Neural cell (in vitro differentiated cells): ENCODE data around the gene MAN2B2. TPM values are rescaled to one million over a fixed set of nuclear protein-coding genes. Genes with fewer than 3 reads are reported as not detected.

Experiments used
- H2AFZ ChIP-seq: fragments of 200-600, 300-800 bp; sonication (generic), shearing (Covaris generic); 2 replicates; pipeline ENCODE4 v1.6.0; 2014; ENCODE audit warnings: low read depth, mild to moderate bottlenecking, antibody characterized with exemption, low read length, moderate library complexity
- H3F3A ChIP-seq: fragments of 200-600 bp; shearing (Covaris generic); 2 replicates; pipeline ENCODE4 v1.6.1; 2016; ENCODE audit warnings: mild to moderate bottlenecking, moderate library complexity, mixed read lengths, antibody characterized with exemption, low read length; ENCODE audit not compliant: insufficient read depth, poor library complexity, severe bottlenecking
- H3K27ac ChIP-seq: fragments of 200-600, 300-800 bp; sonication (generic), shearing (Covaris generic); 2 replicates; pipeline ENCODE4 v1.5.1; 2014; ENCODE audit warnings: mild to moderate bottlenecking, low read length, moderate library complexity
- H3K27me3 ChIP-seq: fragments of 300-800, 200-600 bp; sonication (generic), shearing (Covaris generic); 2 replicates; pipeline ENCODE4 v1.6.0; 2014; ENCODE audit warnings: mild to moderate bottlenecking, low read depth, low read length, moderate library complexity; ENCODE audit not compliant: insufficient read depth
- H3K36me3 ChIP-seq: fragments of 300-800, 200-600 bp; sonication (generic), shearing (Covaris generic); 2 replicates; pipeline ENCODE4 v1.5.1; 2014; ENCODE audit warnings: mild to moderate bottlenecking, antibody characterized with exemption, low read length, moderate library complexity; ENCODE audit not compliant: insufficient read depth
- H3K4me2 ChIP-seq: fragments of 300-800, 200-600 bp; sonication (generic), shearing (Covaris generic); 2 replicates; pipeline ENCODE4 v1.6.0; 2014; ENCODE audit warnings: mild to moderate bottlenecking, low read length
- H3K4me3 ChIP-seq: fragments of 300-800, 200-600 bp; sonication (generic), shearing (Covaris generic); 2 replicates; pipeline ENCODE4 v1.5.1; 2014; ENCODE audit warnings: mild to moderate bottlenecking, low read length, moderate library complexity
- H3K79me2 ChIP-seq: fragments of 200-600 bp; shearing (Covaris generic); replicated peaks from 2 replicates; pipeline ENCODE4 v1.6.0; 2014; ENCODE audit warnings: mild to moderate bottlenecking, low read length, moderate library complexity; ENCODE audit not compliant: insufficient read depth
- H3K9ac ChIP-seq: fragments of 300-800, 200-600 bp; sonication (generic), shearing (Covaris generic); 2 replicates; pipeline ENCODE4 v1.6.1; 2016; ENCODE audit warnings: mild to moderate bottlenecking, low read length, mixed read lengths
- H3K9me2 ChIP-seq: fragments of 200-600 bp; shearing (Covaris generic); 2 replicates; pipeline ENCODE4 v1.6.1; 2016; ENCODE audit warnings: mild to moderate bottlenecking, low read length, mixed read lengths; ENCODE audit not compliant: insufficient read depth
- H3K9me3 ChIP-seq: fragments of 200-600, 300-800 bp; sonication (generic), shearing (Covaris generic); 2 replicates; pipeline ENCODE4 v1.6.1; 2016; ENCODE audit warnings: mild to moderate bottlenecking, mixed run types, low read length, moderate library complexity, mixed read lengths
- H4K20me1 ChIP-seq: fragments of 200-600 bp; shearing (Covaris generic); 2 replicates; pipeline ENCODE4 v1.6.1; 2016; ENCODE audit warnings: mild to moderate bottlenecking, mixed run types; ENCODE audit not compliant: insufficient read depth
- EP300 ChIP-seq: fragments of 450-650 bp; conservative IDR thresholded peaks from 2 replicates; pipeline ENCODE4 v1.6.1; 2014; ENCODE audit warnings: antibody characterized with exemption, mild to moderate bottlenecking, moderate library complexity; ENCODE audit not compliant: poor library complexity, severe bottlenecking
- EZH2 ChIP-seq: fragments of 200-600, 300-800 bp; shearing (Covaris generic), sonication (generic); IDR thresholded peaks from 2 replicates; pipeline ENCODE4 v1.6.1; 2014; ENCODE audit warnings: antibody characterized with exemption, low read length, borderline replicate concordance, mild to moderate bottlenecking; ENCODE audit not compliant: insufficient read depth, poor library complexity, severe bottlenecking
- MXI1 ChIP-seq: fragments of 450-650 bp; conservative IDR thresholded peaks from 2 replicates; pipeline ENCODE4 v1.6.1; 2014; ENCODE audit warnings: antibody characterized with exemption, mild to moderate bottlenecking; ENCODE audit not compliant: poor library complexity, severe bottlenecking
- POLR2AphosphoS5 ChIP-seq: IDR thresholded peaks from 2 replicates; pipeline ENCODE4 v1.6.1; 2012
- RAD21 ChIP-seq: fragments of 450-650 bp; conservative IDR thresholded peaks from 2 replicates; pipeline ENCODE4 v1.6.1; 2014; ENCODE audit warnings: antibody characterized with exemption, mild to moderate bottlenecking, moderate library complexity
- REST ChIP-seq: IDR thresholded peaks from 2 replicates; pipeline ENCODE4 v1.6.1; 2012; ENCODE audit warnings: borderline replicate concordance
- SMC3 ChIP-seq: fragments of 450-650 bp; conservative IDR thresholded peaks from 2 replicates; pipeline ENCODE4 v1.6.1; 2014; ENCODE audit warnings: antibody characterized with exemption, mild to moderate bottlenecking, moderate library complexity; ENCODE audit not compliant: poor library complexity
- TAF1 ChIP-seq: IDR thresholded peaks from 2 replicates; pipeline ENCODE4 v1.6.1; 2012; ENCODE audit warnings: low read depth
- polyA plus RNA-seq: library from polyadenylated mRNA; depleted of rRNA; stranded (reverse); fragments of >200 nt; gene quantifications from 2 replicates; pipeline ENCODE4 v1.2.3, GENCODE V29; 2014
- TF ChIP-seq, protein P1 (sequence below): fragments of 450-650 bp; IDR thresholded peaks from 2 replicates; pipeline ENCODE4 v1.5.1; 2014; ENCODE audit warnings: antibody characterized with exemption, mild to moderate bottlenecking, moderate library complexity; ENCODE audit not compliant: poor library complexity, severe bottlenecking

Gene MAN2B2
- polyA plus RNA-seq, 1 donor from 2014 or later = 7.5 TPM

DNA sequence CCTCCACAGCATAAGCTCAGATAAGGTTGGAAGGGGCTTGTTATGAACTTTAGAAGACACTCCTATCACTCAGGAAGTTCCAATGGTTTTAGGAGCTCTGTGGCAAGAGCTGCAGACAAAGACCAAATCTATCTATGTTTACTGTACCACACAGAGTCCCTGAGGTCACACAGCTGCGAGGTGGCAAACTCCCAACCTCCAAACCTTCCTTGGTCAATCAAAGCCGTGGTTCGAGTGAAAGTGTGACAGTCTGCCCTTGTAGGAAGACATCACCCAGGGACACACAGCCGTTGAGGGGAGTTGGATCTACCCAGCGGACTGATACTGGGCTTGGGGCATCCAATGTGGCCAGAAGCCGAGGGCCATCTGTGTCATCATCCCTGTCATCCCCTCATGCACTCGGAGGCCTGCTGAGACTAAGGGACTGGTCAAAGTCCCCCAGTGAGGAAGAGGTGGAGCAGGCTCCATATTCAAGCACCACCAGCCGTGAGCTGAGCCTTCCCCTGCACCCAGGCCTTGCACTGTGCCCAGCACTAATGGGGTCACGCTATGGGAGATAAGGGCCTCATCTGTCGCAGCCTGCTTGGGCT is 26.8 kb downstream of the MAN2B2 start:
- no peak overlapping the region for H3K9ac ChIP-seq
- H3K9me2 ChIP-seq = no peaks in the 10 kb centered on the region
- no peaks in the 10 kb centered on the region for H4K20me1 ChIP-seq
- H3F3A ChIP-seq = no peaks in the 10 kb centered on the region
- TF ChIP-seq SMC3 = no peak
- no peak for TF ChIP-seq POLR2AphosphoS5
- H3K79me2 ChIP-seq = no peaks in the 10 kb centered on the region
- H3K4me3 ChIP-seq = no peak overlapping the region
- peaks cover 4% of the 10 kb centered on the region for H3K36me3 ChIP-seq
- no peak overlapping the region for H3K4me2 ChIP-seq
- H2AFZ ChIP-seq = no peak overlapping the region
- no peak overlapping the region for H3K27ac ChIP-seq
- H3K9me3 ChIP-seq = peaks cover 7% of the 10 kb centered on the region
- no peaks in the 10 kb centered on the region for H3K27me3 ChIP-seq

GRCh38 chr4:6602289-6602688 is 27.3 kb downstream of the MAN2B2 start:
- peaks cover 4% of the 10 kb centered on the region for H3K36me3 ChIP-seq
- no peak overlapping the region for H3K27ac ChIP-seq
- no peaks in the 10 kb centered on the region for H4K20me1 ChIP-seq
- no peaks in the 10 kb centered on the region for H3K79me2 ChIP-seq
- H3K9ac ChIP-seq = no peak overlapping the region
- H3K27me3 ChIP-seq = no peaks in the 10 kb centered on the region
- no peak overlapping the region for H3K4me3 ChIP-seq
- no peaks in the 10 kb centered on the region for H3F3A ChIP-seq
- TF ChIP-seq REST = no peak
- TF ChIP-seq TAF1 = no peak
- no peak for TF ChIP-seq POLR2AphosphoS5
- TF ChIP-seq EZH2 = no peak
- TF ChIP-seq EP300 = no peak
- TF ChIP-seq MXI1 = no peak
- TF ChIP-seq RAD21 = no peak
- TF ChIP-seq, protein P1, sequence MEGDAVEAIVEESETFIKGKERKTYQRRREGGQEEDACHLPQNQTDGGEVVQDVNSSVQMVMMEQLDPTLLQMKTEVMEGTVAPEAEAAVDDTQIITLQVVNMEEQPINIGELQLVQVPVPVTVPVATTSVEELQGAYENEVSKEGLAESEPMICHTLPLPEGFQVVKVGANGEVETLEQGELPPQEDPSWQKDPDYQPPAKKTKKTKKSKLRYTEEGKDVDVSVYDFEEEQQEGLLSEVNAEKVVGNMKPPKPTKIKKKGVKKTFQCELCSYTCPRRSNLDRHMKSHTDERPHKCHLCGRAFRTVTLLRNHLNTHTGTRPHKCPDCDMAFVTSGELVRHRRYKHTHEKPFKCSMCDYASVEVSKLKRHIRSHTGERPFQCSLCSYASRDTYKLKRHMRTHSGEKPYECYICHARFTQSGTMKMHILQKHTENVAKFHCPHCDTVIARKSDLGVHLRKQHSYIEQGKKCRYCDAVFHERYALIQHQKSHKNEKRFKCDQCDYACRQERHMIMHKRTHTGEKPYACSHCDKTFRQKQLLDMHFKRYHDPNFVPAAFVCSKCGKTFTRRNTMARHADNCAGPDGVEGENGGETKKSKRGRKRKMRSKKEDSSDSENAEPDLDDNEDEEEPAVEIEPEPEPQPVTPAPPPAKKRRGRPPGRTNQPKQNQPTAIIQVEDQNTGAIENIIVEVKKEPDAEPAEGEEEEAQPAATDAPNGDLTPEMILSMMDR = no peak
- TF ChIP-seq SMC3 = no peak
- H3K9me2 ChIP-seq = no peaks in the 10 kb centered on the region
- H3K9me3 ChIP-seq = peaks cover 7% of the 10 kb centered on the region
- H2AFZ ChIP-seq = no peak overlapping the region
- H3K4me2 ChIP-seq = no peak overlapping the region

GRCh38 chr4:6603128-6603527 is 28.1 kb downstream of the MAN2B2 start:
- no peak overlapping the region for H3K9ac ChIP-seq
- H3K36me3 ChIP-seq = peaks cover 4% of the 10 kb centered on the region
- H3K79me2 ChIP-seq = no peaks in the 10 kb centered on the region
- peaks cover 7% of the 10 kb centered on the region for H3K9me3 ChIP-seq
- no peak overlapping the region for H3K4me2 ChIP-seq
- H3K27me3 ChIP-seq = no peaks in the 10 kb centered on the region
- H3K27ac ChIP-seq = no peak overlapping the region
- no peaks in the 10 kb centered on the region for H4K20me1 ChIP-seq
- H3F3A ChIP-seq = no peaks in the 10 kb centered on the region
- no peaks in the 10 kb centered on the region for H3K9me2 ChIP-seq
- H3K4me3 ChIP-seq = no peak overlapping the region
- TF ChIP-seq REST = no peak
- TF ChIP-seq EP300 = no peak
- TF ChIP-seq POLR2AphosphoS5 = no peak
- TF ChIP-seq EZH2 = no peak
- no peak for TF ChIP-seq RAD21
- TF ChIP-seq MXI1 = no peak
- TF ChIP-seq TAF1 = no peak
- no peak for TF ChIP-seq SMC3
- TF ChIP-seq, protein P1 = no peak
- H2AFZ ChIP-seq = no peak overlapping the region
